D341Med (cell line): ENCODE measurements around the gene CFAP46.
"Not testable (repeated sequence)": the region's sequence is repeated elsewhere in the genome, so short reads cannot be mapped to it uniquely, and the experiment has no call there.

Experiments
- DNase-seq: peaks from one replicate; pipeline ENCODE4 v3.0.0; 2012; ENCODE audit warnings: low spot score

CFAP46 gene

DNA sequence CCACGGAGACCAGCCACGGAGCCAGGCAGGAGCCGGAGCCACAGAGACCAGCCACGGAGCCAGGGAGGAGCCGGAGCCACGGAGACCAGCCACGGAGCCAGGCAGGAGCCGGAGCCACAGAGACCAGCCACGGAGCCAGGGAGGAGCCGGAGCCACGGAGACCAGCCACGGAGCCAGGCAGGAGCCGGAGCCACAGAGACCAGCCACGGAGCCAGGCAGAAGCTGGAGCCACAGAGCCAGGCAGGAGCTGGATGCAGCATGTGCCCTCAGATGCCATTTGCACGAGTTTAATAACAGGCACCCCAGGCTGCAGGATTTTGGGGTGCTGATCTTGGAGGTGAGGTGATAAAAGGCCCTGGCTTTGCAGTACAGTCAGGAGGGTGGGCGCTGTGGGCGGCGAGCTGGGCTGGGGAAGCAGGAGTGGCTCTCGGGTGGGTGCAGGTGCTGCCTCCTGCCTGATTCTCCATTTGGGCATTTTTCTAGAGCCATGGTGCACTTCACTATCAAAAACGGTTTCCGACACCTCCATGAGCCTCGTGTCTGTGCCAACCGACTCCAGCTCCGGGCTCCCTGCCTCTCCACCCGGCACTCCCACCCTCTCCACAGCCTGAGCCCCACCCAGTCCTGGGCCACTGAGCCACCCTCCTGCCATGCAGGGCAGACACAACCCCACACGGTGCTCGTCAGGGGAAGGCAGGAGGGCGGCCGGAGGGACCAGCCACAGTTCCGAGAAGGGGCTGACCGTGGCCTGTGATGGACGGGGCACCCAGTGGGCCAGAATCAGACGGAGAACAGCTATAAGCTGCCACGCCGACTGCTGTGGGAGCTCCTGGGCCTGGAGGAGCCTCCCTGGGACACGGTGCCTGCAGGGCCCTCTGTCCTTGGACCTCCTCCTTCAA lies 115.6 kb downstream of the CFAP46 start:
- no peak for DNase-seq

DNA sequence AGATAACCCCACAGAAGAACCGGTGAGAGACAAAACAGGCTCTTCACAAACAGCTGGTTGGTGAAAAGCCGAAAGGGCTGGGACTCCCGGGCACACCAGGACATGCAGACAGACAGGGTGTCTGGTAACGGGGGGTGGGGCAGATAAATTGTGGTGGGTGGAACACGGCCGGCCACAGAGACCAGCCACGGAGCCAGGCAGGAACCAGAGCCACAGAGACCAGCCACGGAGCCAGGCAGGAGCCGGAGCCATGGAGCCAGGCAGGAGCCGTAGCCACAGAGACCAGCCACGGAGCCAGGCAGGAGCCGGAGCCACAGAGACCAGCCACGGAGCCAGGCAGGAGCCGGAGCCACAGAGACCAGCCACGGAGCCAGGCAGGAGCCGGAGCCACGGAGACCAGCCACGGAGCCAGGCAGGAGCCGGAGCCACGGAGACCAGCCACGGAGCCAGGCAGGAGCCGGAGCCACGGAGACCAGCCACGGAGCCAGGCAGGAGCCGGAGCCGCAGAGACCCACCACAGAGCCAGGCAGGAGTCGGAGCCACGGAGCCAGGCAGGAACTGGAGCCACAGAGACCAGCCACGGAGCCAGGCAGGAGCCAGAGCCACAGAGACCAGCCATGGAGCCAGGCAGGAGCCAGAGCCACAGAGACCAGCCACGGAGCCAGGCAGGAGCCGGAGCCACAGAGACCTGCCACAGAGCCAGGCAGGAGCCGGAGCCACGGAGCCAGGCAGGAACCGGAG lies 116.4 kb downstream of the CFAP46 start:
- DNase-seq: not testable (repeated sequence)

DNA sequence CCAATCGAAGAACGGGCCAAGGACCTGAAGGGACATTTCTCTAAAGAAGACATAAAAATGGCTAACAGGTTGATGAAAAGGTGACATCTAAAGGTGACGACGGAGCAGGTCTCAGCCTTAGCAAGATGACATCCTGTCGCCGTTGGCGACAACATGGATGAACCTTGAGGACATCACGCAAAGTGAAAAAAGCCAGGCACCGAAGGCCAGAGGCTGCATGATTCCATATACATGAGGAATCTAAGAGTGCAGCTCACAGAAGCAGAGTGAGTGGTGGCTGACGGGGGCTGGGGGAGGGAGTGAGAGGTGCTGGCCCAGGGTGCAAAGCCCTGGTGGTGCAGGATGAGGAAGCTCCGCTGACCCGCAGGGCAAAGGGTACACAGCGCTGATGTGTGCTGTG lies 122.3 kb downstream of the CFAP46 start:
- DNase-seq: no peak

DNA sequence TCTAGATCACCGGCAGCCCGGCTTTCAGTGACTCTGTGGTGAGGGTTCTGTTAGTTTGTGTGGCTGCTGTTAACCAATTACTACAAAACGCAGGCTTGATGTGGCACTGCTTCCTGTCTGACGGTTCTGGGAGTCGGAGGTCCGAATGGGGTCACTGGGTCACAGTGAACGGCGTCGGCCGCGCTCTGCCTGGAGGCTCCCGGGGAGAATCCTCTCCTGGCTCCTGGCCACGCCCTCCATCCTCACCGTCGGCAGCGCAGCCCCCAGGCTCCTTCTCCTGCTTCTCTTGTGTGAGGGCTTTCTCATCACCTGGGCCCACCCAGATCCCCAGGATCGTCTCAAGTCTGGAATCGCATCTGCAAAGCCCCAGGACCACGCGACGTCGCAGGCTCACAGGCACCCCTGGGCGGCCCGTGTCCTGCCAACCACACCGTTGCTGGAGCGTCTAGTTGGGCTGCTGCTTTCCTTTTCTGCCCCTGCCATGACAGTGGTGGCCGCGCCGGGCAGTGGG lies 124.6 kb downstream of the CFAP46 start:
- DNase-seq: no peak

DNA sequence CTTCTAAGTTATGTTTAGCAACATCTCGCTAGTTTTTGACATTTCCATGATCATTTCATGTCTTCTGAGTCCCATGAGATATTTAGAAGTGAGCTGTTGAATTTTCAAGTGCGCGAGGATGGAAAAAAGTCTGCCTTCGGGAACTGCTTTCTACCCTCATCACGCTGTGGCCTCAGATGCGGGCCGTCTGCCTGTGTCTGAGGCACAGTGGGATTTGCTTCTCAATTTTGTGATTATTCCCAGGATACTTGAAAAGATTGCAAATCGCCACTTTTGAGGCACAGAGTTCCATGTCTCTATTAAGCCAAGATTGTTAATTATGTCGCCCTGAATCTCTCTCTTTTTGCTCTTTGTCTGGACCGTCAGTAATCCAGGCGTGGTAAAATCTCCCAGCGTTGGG lies 125.7 kb downstream of the CFAP46 start:
- no peak for DNase-seq

DNA sequence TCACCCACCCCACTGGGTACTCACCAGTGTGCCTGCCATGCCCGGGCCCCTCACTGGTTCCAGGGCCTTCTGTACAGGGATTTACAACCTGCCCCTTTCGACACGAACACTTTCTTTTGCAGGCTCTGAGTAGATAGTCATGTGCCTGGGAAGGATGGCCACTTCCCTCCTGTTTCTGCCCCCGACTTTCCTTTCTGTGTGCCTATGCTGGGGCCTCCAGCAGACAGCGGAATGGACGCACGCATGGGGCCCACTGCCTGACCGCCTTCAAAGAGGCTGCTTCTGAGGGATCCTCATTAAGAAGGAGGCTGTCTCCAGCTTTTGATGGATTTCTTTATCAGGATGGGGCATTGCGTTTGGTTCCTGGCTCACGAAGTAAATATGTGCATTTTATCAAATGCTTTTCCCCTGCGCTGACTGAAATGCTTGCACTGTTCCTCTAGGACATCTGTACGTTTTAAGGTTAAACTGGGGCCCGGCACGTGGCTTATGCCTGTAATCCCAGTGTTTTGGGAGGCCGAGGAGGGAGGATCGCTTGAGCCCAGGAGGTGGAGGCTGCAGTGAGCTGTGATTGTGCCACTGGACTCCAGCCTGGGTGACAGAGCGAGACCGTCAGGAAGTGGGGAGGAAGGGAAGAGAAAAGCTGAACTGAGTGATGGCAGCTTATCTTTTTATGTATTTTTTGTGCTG lies 127.1 kb downstream of the CFAP46 start:
- DNase-seq: no peak

DNA sequence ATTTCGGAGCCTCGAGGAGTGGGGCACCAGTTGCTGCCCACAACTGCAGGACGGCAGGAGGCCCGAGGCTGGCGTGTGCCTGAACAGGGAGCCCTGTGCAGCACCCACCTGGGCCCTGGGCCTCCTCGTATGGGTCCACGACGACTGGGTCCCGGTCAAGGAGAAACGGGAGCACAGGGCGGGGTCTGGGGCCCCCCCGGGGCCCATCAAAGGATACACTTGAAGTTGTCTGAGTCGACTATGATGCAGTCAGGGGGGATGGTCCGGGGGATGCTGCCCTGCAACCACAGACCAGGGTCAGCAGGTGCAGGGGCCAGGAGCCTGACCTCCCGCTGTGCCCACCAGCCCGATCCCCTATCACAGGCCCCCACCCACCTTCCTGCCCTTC lies 127.9 kb downstream of the CFAP46 start:
- DNase-seq: no peak

DNA sequence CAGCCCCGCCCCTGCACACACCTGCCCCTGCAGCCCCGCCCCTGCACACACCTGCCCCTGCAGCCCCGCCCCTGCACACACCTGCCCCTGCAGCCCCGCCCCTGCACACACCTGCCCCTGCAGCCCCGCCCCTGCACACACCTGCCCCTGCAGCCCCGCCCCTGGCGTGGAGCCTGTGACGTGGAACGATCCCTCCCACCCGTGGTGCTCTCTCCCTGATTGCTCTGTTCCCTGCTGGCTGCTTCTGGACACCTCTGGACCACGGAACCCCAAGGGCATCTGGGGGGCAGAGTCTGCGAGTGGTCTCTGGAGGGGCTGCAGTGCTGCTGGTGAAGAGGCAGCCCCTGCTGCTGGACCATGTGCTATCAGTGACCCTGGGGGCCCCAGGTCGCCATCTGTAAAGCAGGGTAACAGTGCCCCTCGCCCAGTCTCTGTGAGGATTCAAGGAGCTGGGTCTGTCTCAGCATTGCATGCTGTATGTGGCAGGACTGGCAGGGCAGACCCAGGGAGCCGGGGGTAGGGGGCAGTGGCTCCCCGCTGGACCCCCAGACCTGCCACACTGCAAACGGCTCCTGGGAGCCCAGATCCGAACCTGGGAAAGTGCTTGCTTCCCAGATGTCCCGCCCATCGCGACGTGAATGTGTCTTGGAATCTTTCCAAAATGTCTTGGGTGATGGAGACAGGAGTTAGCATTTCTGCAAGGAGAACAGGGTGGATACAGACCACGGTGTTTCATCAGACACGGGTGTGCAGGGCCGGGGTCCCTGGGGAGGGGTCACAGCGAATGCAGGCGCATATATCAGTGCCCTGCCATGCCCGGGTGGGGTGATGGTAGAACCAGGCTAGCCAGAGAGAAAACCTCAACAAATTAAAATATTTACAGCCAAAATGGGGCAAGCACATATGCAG lies 128.6 kb downstream of the CFAP46 start:
- DNase-seq: no peak

DNA sequence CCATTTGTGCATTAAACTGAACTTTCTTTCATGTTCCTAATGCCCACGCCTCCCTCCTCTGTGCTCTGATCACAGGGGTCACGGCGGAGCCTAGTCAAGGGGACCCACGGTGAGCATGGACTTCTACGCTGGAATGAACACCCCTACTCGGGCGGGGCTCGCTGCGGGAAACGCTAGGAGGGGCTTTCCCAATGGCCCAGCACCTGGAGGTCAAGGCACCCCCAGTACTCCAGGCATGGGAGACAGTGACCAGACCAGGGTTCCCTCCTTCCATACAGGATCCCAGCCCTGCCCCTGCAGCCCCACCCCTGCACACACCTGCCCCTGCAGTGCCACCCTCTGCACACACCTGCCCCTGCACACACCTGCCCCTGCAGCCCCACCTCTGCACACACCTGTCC lies 129.4 kb downstream of the CFAP46 start:
- no peak for DNase-seq

DNA sequence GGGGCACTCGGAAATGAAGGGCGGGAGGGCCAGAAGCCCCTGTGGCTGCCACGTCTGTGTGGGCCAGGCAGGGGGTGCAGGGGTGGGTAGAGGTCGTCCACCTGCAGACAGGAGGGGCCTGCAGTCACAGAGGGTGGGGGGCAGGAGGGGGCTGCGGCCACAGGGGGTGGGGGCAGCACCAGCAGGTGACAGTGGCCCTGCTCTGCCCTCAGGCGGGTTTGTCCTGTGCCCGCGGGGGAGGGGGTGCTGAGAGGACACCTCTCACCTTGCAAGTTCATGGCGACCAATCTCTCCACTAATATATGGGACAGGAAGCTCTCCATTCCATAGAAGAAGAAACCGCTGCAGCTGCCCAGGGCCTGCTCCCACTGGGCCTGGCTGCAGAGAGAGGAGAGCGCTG lies 129.8 kb downstream of the CFAP46 start:
- no peak for DNase-seq

DNA sequence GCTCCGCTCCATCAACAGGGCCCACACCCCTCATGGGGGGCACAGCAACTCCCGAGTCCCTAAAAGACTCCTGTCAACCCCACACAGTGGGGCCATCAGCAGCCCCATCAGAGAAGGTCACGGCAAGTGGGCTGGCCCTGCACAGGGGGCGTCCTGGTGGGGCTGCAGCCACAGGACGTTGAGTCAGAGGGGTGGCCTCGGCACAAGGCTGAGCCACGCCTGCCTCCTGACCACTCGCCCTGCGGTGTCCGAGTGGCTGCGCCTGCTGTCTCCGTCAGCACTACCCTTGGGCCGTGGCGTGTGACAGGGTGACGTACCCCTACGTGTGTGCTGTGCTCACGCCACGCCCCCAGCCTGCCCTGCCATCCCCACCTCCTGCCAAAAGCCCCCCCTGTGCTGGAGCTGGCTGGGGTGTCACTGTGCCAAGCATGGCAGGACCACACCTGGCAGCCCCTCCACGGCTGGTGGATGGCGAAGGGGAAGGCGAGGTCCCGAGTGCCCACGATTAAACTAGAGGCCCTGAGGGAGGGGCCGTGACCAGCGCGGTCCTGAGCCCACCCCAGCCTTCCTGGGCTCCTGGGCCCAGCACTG lies 130.4 kb downstream of the CFAP46 start:
- no peak for DNase-seq

DNA sequence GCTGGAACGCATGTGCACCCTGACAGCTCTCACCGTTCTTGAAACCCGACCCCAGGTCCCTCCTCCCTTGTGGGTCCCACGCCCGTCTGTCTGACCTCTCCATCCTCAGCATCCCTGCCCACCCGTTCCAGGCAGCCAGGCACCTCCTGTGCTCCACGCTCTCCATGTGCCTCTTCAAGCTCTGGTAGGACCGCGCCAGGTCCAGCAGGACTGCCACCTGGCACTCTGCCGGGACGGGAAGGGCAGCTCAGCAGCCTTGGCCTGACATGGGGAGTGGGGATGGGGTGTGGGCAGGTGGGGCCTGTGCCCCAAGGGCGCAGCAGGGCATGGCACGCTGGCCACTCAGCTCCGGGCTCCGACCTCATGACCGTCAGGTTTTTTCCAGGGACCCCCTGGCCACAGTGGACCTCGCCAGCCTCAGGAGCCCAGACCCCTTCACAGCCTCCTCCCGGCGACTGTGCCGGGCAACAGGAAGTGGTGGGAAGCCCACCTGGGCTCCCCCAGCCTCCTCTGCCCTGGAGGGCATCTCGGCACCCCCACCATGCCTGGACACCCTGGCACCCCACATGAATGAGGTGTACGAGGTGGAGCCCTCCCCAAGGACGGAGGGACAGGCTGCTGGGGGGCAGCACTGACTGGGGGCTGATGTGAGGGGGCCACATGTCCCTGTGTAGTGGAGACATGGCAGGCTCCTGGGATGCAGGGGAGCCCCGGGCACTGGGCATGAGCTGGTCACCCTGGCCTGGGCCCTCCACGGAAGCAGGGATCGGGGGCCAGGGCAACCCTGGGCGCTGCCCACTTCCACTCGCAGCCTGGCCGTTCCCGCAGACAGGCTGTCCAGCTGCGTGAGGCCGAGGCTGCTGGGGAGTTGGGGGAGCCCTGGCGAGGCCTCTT lies 131.3 kb downstream of the CFAP46 start:
- no peak for DNase-seq

DNA sequence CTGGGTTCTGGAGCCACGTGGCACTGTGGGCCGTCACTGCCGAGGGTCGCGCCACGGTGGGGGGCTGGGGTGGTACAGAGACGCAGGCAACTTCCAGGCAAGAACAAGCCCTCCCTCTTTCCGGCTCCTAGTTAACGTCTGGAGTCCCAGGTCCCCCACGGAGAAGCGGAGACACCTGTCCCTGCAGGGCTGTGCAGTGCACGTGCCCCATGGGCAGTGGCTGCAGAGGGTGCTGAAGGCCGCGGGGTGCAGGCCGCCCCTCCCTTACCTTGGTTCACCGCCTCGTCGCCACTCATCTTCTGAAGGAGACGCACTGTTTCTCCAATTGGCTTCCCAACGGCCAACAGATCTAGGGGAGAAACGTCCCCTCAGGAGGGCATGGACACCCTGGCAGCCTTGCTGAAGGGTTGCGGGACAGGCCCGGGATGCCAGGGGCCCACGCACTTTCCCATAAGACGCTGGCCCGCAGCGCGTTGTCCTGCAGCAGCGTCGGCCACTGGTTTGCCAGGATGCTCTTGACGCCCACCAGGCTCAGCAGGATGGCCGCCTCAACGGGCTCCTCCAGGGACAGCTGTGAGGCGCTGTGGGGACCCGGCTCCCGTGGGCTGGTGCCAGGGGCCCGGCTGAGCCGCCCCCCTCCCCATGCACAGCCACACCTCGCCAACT lies 132.1 kb downstream of the CFAP46 start:
- no peak for DNase-seq

DNA sequence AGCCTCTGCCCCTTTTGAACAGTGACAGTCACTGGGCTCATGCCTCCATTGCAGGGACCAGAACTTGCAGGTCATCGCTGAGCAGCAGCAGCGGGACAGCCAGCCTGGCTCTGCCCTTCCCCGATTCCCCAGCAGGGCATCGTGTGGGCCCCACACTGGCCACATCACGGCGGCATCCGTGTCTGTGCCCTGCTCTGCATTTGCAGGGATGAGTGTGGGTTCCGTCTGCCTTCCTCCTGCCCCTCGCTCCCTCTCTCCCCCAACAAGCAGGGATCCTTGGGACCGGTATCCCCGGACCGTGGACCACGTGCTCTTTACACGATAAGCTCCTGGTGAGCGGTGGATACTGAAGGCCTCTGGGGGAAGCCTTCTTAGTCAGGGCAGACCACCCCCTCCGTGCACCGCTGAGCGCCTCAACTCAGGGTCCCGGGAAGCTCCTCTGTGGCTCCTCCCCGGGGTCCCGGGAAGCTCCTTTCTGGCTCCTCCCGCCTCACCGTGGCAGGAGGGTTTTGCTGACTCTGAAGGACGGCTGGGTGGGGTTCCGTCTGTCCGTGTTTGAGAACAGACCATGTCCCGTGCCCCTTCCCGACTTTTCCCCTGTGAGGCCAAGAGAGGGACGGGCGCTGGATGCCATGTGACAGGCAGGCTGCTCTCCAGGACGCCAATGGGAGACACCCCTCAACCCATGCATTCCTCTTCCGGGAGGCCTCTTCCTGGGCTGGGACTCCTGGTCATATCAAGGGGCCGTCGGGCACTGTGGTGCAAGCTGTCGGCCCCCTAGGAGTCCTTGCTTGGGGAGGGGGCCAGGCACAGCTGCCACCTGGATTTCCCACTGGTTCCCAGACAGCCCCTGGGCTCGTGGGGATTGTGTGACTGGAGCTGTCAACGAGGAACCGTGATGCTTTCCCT lies 132.9 kb downstream of the CFAP46 start:
- DNase-seq: no peak

DNA sequence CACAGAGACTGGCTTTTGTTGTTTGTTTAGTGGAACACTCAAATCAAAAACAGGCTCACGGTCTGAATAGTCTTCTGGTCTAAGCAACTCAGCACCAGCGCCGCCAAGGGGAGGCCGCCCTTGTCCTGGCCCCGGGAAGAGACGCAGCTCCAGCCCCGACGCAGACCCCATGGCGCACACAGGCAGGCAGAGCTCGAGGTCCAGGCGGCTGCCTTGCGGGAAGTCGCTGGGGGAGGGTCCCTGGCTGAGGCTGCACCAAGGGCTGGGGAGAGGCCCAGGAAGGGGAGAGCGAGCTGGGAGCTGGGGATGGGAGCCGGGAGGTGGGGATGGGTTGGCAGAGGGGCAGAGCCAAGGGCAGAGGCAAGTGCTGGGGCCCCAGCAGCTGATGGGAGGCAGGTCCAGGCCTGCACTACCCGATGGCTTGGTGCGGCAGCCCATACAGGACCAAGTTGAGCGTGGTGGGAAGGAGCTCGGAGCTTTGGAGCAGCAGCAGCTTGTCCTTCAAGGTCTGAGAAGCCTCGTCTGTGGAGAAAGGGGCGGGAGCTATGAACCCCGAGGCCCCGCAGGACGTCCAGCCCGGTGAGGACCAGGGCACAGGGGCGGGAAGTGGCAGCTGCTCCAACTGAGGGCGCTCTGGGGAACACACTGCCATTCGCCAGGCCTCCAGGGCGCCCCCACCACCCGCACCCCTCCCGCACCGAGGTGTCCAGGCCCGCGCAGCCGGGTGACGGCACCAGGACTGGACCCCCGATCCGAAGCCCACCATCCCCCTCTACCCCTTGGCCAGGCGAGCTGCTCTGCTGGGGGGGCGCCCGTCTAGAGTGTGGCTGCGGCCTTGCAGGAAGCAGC lies 133.8 kb downstream of the CFAP46 start:
- no peak for DNase-seq

DNA sequence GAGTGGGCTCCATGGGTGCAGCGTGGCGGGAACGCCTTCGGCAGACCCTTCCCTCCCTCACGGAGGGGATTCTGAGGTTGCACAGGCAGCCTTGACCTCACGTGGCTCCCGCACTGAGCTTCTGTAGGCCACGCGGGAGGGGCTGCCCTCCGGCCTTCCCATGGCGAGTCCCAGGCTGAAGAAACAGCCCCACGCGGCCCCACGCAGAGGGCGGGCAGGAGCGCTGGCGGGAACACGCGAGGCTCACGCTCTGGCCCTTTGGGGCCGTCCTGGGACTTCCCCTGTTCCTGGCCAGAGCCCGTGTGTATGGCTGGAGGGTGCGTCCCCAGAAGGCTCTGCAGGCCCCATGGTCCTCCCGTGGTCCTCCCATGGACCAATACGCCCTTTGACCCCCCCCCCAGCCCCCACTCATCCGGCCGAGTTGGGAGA lies 134.7 kb downstream of the CFAP46 start:
- no peak for DNase-seq

DNA sequence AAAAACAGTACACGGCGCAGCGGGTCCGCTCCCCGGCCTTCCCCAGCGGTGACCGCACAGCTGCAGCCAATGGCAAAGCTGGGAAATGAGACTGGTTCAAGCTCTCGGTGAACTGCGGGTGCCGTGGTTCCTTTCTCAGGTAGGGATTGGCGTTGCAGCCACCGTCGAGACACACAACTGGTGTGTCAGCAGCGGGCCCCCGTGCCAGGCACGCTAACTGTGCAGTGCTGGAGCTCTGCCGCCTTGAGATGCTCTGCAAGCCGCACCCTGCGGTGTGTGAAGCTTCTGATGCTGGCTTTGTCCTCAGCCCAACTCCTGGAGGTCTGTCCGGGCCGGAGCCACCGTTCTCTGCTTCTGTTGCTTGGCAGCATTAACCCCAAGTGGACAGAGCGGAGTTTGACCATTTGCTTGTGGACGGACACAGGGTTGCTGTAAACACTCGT lies 135.8 kb downstream of the CFAP46 start:
- no peak for DNase-seq
